HepG2 (cell line): Measurements from ENCODE around the gene TXNL4A. TPM values are rescaled to one million over a fixed set of nuclear protein-coding genes. Genes with fewer than 3 reads are reported as not detected.

Experiments
- DMAP1 ChIP-seq: IDR thresholded peaks from 2 replicates; pipeline ENCODE4 v1.6.1; 2016
- HNRNPL ChIP-seq: fragments of 200-400 bp; formaldehyde crosslinking; IDR thresholded peaks from 2 replicates; pipeline ENCODE4 v1.6.1; 2017; ENCODE audit warnings: mild to moderate bottlenecking, low read depth, low read length
- MED1 ChIP-seq: sonication (generic); formaldehyde crosslinking; IDR thresholded peaks from 2 replicates; pipeline ENCODE4 v1.4.0; 2020; ENCODE audit warnings: missing genetic modification reagents
- NCOA5 ChIP-seq: sonication (generic); formaldehyde crosslinking; IDR thresholded peaks from 2 replicates; pipeline ENCODE4 v1.4.0; 2020; ENCODE audit warnings: missing genetic modification reagents
- RFX5 ChIP-seq: IDR thresholded peaks from 2 replicates; pipeline ENCODE4 v1.6.1; 2011; ENCODE audit warnings: low read depth, low read length, improper control_type of control experiment
- TAF15 ChIP-seq: fragments of 200-400 bp; formaldehyde crosslinking; IDR thresholded peaks from one replicate; pipeline ENCODE4 v1.6.1; 2018; ENCODE audit warnings: mild to moderate bottlenecking, low read depth, low read length; ENCODE audit not compliant: poor library complexity, severe bottlenecking
- XRCC5 ChIP-seq: fragments of 200-400 bp; formaldehyde crosslinking; optimal IDR thresholded peaks from 2 replicates; pipeline ENCODE3; 2017; ENCODE audit warnings: mild to moderate bottlenecking, low read length
- ZNF136 ChIP-seq: sonication (generic); formaldehyde crosslinking; IDR thresholded peaks from 2 replicates; pipeline ENCODE4 v1.8.1; 2022; ENCODE audit warnings: low read depth, mild to moderate bottlenecking, moderate library complexity, missing genetic modification reagents
- ZNF331 ChIP-seq: sonication (generic); formaldehyde crosslinking; IDR thresholded peaks from 2 replicates; pipeline ENCODE4 v1.4.0; 2020; ENCODE audit warnings: missing genetic modification reagents
- ZNF562 ChIP-seq: sonication (generic); formaldehyde crosslinking; IDR thresholded peaks from 2 replicates; pipeline ENCODE4 v1.8.0; 2022; ENCODE audit warnings: missing genetic modification reagents, borderline replicate concordance
- ZNF616 ChIP-seq: sonication (generic); formaldehyde crosslinking; IDR thresholded peaks from 2 replicates; pipeline ENCODE4 v1.5.0; 2020; ENCODE audit warnings: low read depth, mild to moderate bottlenecking, missing genetic modification reagents
- ZSCAN25 ChIP-seq: sonication (generic); formaldehyde crosslinking; IDR thresholded peaks from 2 replicates; pipeline ENCODE4 v1.8.0; 2022; ENCODE audit warnings: mild to moderate bottlenecking, missing genetic modification reagents
- polyA plus RNA-seq, 8 experiments: library from polyadenylated mRNA; depleted of rRNA in 3 of 8; stranded (reverse) in 7 of 8; unstranded in 1 of 8; fragments of >200 nt; fragmentation: Illumina TruSeq in 4 of 8; extraction: Trizol in 4 of 8; gene quantifications; 2 replicates each; pipeline versions ENCODE4 v1.2.1 to v1.2.3, GENCODE V29; 2011 to 2016; ENCODE audit warnings: low read depth in 4 of 8, missing spikeins in 1 of 8, mixed read lengths in 1 of 8; ENCODE audit not compliant: insufficient read depth in 1 of 8
- total RNA-seq, 5 experiments: library from RNA; depleted of rRNA; stranded (reverse); fragments of >200 nt; fragmentation: Illumina TruSeq; extraction: Trizol; gene quantifications; 2 replicates each; pipeline ENCODE4 v1.2.3, GENCODE V29; 2016; ENCODE audit warnings: low read depth in 1 of 5
- TF ChIP-seq, protein P1 (sequence below): sonication (generic); formaldehyde crosslinking; IDR thresholded peaks from 2 replicates; pipeline ENCODE4 v1.4.0; 2020; ENCODE audit warnings: mild to moderate bottlenecking, missing genetic modification reagents
- TF ChIP-seq, protein P2 (sequence below): IDR thresholded peaks from 2 replicates; pipeline ENCODE4 v1.6.1; 2016; ENCODE audit warnings: missing compliant biosample characterization, missing genetic modification reagents, borderline replicate concordance
- TF ChIP-seq, protein P3 (sequence below): sonication (generic); formaldehyde crosslinking; IDR thresholded peaks from 2 replicates; pipeline ENCODE4 v1.4.0; 2020; ENCODE audit warnings: missing genetic modification reagents
- TF ChIP-seq, protein P4 (sequence below): sonication (generic); formaldehyde crosslinking; IDR thresholded peaks from 2 replicates; pipeline ENCODE4 v1.4.0; 2020; ENCODE audit warnings: missing genetic modification reagents
- TF ChIP-seq, protein P5 (sequence below): sonication (generic); formaldehyde crosslinking; IDR thresholded peaks from 2 replicates; pipeline ENCODE4 v1.5.1; 2020; ENCODE audit warnings: missing genetic modification reagents, mild to moderate bottlenecking, borderline replicate concordance
- TF ChIP-seq, protein P6 (sequence below): IDR thresholded peaks from 2 replicates; pipeline ENCODE4 v1.6.1; 2016; ENCODE audit warnings: low read depth, borderline replicate concordance

The TXNL4A gene
- total and polyA plus RNA-seq, 2 of the 13 experiments (the other 11 are each of a cell fraction or from before 2014, with no cell fraction given), result 172 to 202 TPM

DNA sequence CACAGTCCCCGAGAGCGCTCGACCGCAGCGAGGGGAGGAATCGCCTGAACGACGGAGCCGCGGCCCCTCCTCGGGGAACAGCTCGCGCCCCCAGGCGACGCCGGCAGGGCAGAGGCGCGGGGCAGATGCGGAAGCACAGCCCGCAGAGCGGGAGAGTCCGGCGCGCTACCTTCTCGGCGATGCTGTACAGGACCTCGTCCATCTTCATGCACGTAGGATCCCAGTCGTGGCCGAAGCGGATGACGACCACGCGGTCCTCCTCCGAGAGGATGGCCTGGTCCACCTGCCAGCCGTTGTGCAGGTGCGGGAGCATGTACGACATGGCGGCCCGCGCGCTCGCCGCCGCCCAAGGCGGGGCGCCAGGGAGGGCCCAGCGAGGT, 302 bp downstream of the TXNL4A start (continued):
- TF ChIP-seq XRCC5 (no peak), ZNF562 (no peak), ZNF616 (no peak), NCOA5 (CRISPR knock-in tag) (no peak), ZNF331 (CRISPR knock-in tag) (peak; percentile 13; the same call in 1 of the 2 replicates), RFX5 (no peak), HNRNPL (no peak), ZNF136 (CRISPR knock-in tag) (no peak), DMAP1 (CRISPR knock-in tag) (peak; percentile 81), ZSCAN25 (CRISPR knock-in tag) (no peak), TAF15 (no peak), MED1 (CRISPR knock-in tag) (no peak)
- TF ChIP-seq, protein P1, sequence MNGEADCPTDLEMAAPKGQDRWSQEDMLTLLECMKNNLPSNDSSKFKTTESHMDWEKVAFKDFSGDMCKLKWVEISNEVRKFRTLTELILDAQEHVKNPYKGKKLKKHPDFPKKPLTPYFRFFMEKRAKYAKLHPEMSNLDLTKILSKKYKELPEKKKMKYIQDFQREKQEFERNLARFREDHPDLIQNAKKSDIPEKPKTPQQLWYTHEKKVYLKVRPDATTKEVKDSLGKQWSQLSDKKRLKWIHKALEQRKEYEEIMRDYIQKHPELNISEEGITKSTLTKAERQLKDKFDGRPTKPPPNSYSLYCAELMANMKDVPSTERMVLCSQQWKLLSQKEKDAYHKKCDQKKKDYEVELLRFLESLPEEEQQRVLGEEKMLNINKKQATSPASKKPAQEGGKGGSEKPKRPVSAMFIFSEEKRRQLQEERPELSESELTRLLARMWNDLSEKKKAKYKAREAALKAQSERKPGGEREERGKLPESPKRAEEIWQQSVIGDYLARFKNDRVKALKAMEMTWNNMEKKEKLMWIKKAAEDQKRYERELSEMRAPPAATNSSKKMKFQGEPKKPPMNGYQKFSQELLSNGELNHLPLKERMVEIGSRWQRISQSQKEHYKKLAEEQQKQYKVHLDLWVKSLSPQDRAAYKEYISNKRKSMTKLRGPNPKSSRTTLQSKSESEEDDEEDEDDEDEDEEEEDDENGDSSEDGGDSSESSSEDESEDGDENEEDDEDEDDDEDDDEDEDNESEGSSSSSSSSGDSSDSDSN (CRISPR knock-in tag), result peak; percentile 87
- TF ChIP-seq, protein P2, sequence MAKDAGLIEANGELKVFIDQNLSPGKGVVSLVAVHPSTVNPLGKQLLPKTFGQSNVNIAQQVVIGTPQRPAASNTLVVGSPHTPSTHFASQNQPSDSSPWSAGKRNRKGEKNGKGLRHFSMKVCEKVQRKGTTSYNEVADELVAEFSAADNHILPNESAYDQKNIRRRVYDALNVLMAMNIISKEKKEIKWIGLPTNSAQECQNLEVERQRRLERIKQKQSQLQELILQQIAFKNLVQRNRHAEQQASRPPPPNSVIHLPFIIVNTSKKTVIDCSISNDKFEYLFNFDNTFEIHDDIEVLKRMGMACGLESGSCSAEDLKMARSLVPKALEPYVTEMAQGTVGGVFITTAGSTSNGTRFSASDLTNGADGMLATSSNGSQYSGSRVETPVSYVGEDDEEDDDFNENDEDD, result no peak; the same call in 1 of the 2 replicates
- TF ChIP-seq, protein P3, sequence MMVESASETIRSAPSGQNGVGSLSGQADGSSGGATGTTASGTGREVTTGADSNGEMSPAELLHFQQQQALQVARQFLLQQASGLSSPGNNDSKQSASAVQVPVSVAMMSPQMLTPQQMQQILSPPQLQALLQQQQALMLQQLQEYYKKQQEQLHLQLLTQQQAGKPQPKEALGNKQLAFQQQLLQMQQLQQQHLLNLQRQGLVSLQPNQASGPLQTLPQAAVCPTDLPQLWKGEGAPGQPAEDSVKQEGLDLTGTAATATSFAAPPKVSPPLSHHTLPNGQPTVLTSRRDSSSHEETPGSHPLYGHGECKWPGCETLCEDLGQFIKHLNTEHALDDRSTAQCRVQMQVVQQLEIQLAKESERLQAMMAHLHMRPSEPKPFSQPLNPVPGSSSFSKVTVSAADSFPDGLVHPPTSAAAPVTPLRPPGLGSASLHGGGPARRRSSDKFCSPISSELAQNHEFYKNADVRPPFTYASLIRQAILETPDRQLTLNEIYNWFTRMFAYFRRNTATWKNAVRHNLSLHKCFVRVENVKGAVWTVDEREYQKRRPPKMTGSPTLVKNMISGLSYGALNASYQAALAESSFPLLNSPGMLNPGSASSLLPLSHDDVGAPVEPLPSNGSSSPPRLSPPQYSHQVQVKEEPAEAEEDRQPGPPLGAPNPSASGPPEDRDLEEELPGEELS (CRISPR knock-in tag), result 0 out of 2 replicates have a peak, but pooled peaks have one; percentile 8
- TF ChIP-seq, protein P4, sequence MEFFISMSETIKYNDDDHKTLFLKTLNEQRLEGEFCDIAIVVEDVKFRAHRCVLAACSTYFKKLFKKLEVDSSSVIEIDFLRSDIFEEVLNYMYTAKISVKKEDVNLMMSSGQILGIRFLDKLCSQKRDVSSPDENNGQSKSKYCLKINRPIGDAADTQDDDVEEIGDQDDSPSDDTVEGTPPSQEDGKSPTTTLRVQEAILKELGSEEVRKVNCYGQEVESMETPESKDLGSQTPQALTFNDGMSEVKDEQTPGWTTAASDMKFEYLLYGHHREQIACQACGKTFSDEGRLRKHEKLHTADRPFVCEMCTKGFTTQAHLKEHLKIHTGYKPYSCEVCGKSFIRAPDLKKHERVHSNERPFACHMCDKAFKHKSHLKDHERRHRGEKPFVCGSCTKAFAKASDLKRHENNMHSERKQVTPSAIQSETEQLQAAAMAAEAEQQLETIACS (CRISPR knock-in tag), result no peak; the same call in 1 of the 2 replicates
- TF ChIP-seq, protein P5, sequence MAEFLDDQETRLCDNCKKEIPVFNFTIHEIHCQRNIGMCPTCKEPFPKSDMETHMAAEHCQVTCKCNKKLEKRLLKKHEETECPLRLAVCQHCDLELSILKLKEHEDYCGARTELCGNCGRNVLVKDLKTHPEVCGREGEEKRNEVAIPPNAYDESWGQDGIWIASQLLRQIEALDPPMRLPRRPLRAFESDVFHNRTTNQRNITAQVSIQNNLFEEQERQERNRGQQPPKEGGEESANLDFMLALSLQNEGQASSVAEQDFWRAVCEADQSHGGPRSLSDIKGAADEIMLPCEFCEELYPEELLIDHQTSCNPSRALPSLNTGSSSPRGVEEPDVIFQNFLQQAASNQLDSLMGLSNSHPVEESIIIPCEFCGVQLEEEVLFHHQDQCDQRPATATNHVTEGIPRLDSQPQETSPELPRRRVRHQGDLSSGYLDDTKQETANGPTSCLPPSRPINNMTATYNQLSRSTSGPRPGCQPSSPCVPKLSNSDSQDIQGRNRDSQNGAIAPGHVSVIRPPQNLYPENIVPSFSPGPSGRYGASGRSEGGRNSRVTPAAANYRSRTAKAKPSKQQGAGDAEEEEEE, result no peak
- TF ChIP-seq, protein P6, sequence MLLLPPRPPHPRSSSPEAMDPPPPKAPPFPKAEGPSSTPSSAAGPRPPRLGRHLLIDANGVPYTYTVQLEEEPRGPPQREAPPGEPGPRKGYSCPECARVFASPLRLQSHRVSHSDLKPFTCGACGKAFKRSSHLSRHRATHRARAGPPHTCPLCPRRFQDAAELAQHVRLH (CRISPR knock-in tag), result peak; percentile 27; the same call in 1 of the 2 replicates
